GM18519 (cell line): Measurements from ENCODE around the gene CD274.

ENCODE experiments used
- ATAC-seq: cut with Tn5 transposase; IDR thresholded peaks from one replicate; pipeline ENCODE4 v1.9.1; 2021; ENCODE audit warnings: mild to moderate bottlenecking, moderate library complexity; ENCODE audit not compliant: unreplicated experiment, low FRiP score

The CD274 gene

GRCh38 chr9:5518937-5519319 is 68.6 kb downstream of the CD274 start:
- ATAC-seq: no peak
